GM12874 (cell line): ENCODE results near the gene IL9.

Source experiments
- TF ChIP-seq, protein P1 (sequence below): IDR thresholded peaks from 2 replicates; pipeline ENCODE4 v1.5.1; 2011; ENCODE audit warnings: low read depth, mild to moderate bottlenecking, control low read depth, low read length, moderate library complexity; ENCODE audit not compliant: insufficient read depth

Gene IL9

DNA sequence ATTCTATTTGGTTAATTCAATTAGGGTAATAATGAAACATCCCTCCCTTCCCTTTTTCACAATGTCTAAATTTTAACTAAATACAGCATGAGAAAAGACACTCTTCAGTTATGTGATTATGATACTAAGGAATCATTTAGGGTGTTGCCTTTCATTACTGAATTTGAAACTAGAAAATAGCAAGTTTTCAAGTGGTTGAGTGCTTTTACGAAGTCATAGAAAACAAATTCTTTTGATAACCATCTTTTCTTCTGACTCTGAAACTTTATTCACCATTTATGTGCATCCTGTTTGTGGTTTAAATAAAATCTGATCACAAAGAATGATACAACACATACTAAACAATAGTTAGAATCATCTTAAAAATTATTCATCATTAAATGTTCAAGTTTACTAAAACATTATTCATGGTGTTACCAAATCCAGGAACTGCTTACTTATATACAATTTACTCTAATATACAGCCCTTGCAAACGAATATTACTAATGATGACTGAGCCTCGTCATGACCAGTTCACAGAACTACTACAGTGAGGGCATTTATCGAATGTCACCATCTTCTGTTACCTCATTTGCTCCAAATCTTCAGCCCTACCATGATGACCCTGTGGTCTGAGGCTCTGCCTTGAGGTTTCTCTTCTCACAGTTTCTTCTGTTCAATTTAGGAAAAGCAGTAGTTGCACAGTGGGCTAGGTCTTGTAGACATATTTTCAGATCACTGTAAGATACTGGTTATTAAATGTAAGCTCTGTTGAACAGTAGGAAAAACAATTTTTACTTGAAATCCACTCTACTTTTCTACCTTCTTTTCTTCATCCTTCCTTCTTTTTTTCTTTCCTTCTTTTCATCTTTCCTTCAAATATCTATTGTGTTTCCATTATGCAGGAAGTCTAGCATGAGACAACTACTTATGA is 18.3 kb upstream of the IL9 start:
- TF ChIP-seq, protein P1, sequence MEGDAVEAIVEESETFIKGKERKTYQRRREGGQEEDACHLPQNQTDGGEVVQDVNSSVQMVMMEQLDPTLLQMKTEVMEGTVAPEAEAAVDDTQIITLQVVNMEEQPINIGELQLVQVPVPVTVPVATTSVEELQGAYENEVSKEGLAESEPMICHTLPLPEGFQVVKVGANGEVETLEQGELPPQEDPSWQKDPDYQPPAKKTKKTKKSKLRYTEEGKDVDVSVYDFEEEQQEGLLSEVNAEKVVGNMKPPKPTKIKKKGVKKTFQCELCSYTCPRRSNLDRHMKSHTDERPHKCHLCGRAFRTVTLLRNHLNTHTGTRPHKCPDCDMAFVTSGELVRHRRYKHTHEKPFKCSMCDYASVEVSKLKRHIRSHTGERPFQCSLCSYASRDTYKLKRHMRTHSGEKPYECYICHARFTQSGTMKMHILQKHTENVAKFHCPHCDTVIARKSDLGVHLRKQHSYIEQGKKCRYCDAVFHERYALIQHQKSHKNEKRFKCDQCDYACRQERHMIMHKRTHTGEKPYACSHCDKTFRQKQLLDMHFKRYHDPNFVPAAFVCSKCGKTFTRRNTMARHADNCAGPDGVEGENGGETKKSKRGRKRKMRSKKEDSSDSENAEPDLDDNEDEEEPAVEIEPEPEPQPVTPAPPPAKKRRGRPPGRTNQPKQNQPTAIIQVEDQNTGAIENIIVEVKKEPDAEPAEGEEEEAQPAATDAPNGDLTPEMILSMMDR, result no peak

DNA sequence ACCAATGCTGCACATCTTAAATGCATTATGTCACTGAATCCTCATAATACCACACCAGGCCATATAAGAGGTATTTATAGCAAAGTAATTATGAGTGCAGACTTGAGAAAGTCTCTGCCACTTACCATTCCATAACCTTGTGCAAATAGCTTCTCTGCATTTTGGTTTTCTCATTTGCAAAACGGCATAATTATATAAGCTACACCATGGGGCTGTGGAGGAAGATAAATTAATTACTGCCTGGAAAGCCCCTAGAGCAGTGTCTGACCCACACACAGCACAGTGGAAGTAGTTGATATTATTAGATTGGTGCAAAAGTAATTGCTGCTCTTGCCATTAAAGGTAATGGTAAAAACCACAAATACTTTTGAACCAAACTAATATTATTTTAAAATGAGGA is 9.5 kb upstream of the IL9 start:
- TF ChIP-seq, protein P1, result no peak

DNA sequence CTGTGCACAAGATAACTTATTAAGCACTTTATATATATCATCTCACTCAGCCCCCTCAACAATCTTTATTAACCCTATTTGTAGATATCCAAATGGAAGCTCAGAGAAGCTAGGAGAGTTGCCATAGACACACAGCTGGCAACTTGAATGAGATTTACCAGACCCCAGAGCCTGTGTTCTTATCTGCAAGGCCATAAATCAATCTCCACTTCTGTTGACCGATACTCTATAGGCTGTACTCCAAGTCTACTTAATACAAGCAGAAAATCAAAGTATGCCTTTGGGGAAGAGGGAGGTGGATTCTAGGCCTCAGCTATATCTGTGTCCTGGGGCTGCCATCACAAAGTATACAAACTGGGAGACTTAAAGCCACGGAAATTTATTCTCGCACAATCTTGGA is 6.0 kb upstream of the IL9 start:
- TF ChIP-seq, protein P1, result no peak

DNA sequence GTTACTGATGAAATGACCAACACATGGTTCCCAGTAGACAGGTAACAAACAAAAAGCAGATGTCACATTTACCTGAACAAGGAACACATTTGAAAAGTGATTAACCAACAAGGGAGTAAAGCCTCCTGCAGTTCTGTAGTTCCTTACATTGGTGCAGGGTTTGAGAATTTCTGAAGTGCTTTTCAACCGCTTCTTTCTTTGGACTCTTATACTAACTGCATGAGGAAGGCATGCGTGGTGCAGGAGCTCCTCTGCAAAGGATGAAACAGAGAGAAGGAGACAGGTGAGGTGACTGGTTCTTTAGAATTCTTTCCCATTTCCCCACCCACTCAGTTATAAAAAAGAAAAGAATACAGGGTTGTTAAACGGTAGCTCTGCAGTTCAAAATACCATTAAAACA is 4.6 kb upstream of the IL9 start:
- TF ChIP-seq, protein P1, result no peak

DNA sequence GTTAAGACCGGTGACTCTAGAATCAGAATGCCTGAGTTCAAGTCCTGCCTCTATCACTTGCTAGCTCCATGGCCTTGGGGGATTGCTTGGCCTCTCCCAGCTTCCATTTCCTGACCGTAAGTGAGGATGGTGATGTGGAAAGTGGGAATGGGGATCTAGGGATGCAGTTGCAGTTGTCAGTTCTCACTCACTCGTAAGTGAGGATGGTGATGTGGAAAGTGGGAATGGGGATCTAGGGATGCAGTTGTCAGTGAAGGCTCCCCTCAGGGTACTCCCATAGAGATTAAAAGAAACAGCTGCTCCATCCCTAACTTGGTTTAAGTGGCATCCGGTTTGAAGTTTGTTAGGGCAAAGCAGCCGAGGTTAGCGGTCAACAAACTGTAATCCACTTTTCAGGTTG is 3.0 kb upstream of the IL9 start:
- TF ChIP-seq, protein P1, result no peak

DNA sequence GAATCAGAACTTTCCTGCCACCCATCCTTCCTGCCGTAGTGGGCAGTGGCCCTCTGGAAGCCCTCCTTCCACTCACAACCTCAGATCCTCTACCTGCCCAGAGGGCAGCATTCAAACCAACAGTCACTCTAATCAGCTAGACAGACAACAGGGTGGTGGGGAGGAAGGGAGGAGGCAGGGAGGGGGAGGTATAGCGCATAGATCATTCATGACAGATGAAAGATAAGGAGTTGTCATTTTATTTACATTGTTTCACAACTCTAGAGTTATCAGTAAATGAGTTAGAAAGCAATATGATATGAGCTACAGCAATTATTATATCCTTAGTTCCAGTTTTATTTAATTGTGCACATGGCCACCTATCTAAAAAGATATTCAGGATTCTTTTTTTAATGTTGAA is 852 bp downstream of the IL9 start:
- TF ChIP-seq, protein P1, result no peak

DNA sequence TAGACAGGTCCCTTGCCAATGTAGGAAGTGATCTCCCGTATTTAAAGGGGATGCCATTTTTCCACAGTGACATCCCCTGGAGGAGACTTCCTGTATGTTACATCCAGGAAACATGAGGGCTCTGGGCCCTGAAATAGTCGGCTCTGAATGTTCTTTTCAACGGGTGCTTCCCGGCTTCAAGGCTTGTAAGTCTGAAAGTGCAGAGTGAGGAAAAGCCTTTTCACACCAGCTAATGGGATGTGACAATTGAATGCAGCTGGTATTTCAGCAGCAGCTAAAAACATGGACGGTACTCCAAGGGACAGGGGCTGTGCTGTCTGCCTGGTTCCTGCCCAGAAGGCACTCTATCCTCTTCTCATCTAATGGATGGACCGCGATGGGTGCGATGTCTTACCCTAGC is 1.4 kb downstream of the IL9 start:
- TF ChIP-seq, protein P1, result no peak
